ENCODE results near the gene HSDL2.

GRCh38 chr9:112367465-112367864 is 12.4 kb upstream of the HSDL2 start:
- TF ChIP-seq CTCF (IDR thresholded peaks at IDR 0.05; ENCODE audit: low read depth, low read length) (no peak), POLR2A (IDR thresholded peaks at IDR 0.05; ENCODE audit: extremely low read depth, insufficient read length) (no peak), MAX (IDR thresholded peaks at IDR 0.05; ENCODE audit: low read depth, low read length) (no peak), MYC (IDR thresholded peaks at IDR 0.05; ENCODE audit: low read depth, low read length) (no peak)

All from NB4 (cell line).